Measurements from ENCODE around the gene PLEKHA7.

The PLEKHA7 gene

DNA sequence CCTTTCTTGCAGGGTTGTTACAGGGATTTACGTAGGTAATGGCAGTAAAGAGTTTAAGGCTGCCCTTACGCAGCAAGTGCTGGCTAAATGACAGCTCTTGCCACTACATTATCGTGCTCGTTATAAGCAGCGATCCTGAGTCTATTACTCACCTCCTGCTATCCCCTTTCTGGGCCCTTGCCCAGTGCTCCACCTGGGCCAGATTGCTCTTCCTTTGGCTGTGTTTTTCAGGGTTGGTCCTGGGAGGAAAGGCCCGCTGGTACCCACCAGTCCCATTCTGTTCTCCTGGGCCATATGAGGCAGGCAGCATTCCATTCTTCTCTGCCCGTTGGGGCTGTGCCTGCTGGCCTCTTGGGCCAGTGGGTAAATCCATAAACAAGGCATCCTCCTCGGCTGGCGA, 188.2 kb downstream of the PLEKHA7 start:
- no peak for DNase-seq (ENCODE audit: low read depth in 2 of 2)
- no peak overlapping the region for H3K4me3 ChIP-seq (replicated peaks in 1 of 2; ENCODE audit: low read depth in 2 of 2, low read length in 2 of 2)
- TF ChIP-seq, protein P1, sequence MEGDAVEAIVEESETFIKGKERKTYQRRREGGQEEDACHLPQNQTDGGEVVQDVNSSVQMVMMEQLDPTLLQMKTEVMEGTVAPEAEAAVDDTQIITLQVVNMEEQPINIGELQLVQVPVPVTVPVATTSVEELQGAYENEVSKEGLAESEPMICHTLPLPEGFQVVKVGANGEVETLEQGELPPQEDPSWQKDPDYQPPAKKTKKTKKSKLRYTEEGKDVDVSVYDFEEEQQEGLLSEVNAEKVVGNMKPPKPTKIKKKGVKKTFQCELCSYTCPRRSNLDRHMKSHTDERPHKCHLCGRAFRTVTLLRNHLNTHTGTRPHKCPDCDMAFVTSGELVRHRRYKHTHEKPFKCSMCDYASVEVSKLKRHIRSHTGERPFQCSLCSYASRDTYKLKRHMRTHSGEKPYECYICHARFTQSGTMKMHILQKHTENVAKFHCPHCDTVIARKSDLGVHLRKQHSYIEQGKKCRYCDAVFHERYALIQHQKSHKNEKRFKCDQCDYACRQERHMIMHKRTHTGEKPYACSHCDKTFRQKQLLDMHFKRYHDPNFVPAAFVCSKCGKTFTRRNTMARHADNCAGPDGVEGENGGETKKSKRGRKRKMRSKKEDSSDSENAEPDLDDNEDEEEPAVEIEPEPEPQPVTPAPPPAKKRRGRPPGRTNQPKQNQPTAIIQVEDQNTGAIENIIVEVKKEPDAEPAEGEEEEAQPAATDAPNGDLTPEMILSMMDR (IDR thresholded peaks at IDR 0.05; ENCODE audit: low read depth, low read length) = no peak

DNA sequence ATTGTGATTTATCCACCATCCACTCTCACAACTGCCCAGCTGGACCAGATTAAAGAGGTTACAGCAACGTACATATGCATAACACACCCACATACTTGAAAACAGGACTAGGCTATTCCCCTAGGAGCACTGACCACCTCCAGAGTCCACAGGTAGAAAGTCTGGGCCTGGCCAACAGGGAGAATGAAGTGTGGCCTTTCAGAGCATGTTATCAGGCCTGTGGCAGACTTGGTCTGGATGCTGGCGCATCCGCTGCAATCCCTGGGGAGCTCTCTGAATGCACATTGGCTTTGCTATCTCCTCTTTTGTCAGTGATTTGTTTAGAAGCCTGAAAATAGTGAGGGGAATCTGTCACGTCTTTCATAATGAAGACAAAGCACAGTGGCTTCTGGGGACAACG, 189.1 kb downstream of the PLEKHA7 start:
- no peak overlapping the region for H3K4me3 ChIP-seq (replicated peaks in 1 of 2; ENCODE audit: low read depth in 2 of 2, low read length in 2 of 2)
- DNase-seq (ENCODE audit: low read depth in 2 of 2) = no peak
- TF ChIP-seq, protein P1 (IDR thresholded peaks at IDR 0.05; ENCODE audit: low read depth, low read length) = no peak

DNA sequence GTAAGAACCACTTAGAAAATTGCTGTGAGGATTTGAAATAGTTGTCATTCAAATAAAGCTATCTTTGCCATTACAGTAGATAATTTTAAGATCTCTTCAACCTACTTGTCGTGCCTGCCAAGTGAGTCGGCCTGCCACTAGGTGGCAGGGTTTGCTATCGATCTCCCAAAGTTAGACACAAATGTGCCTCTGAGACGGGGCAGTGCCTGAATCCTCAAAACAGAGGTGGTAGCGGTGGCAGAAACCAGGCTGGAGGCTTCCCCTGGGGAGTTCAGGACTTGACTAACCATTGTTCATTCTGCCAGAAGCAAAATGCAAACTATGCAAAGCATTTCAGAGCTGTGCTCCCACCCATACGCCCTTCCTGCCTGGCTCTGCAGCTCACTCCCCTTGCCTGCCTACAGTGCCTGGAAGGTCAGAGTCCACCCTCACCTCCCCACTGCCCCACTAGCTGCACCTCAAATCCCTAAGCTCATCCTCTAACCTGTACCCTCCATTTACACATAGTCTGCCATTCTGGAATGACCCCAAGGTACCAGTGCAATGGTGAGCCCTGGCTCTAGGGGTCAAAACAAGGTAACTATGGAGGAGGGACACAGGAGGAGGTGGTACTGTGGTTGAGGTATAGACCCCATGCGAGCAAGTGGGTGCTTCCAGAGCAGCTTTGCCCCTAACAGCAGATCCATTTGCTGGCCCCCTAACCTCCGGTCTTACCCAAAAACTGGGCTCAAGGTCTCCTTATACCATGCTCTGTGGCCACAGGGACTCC, 193.7 kb downstream of the PLEKHA7 start:
- TF ChIP-seq, protein P1 (IDR thresholded peaks at IDR 0.05; ENCODE audit: low read depth, low read length) = peak; percentile 88
- H3K4me3 ChIP-seq (replicated peaks in 1 of 2; ENCODE audit: low read depth in 2 of 2, low read length in 2 of 2) = no peak overlapping the region
- peak; percentile 84 to 87 for DNase-seq (ENCODE audit: low read depth in 2 of 2)

DNA sequence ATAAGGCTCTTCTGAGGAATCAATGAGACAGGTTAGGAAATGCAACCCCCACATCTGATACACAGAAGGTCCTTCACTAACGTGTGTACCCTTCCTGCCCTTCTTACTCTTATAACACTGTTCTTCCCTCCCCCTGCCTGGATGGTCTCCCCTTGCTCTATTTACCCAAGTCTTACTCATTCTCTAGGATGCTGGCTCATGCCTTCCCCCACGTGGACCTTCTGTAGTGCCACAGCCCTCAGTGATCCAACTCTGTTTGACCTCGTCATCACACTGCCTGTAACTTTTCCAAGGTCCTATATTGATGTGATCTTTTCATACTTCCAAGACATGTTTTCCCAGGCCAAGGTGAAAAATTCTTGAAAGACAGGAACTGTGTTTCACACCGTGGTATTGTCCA, 195.9 kb downstream of the PLEKHA7 start:
- no peak overlapping the region for H3K4me3 ChIP-seq (replicated peaks in 1 of 2; ENCODE audit: low read depth in 2 of 2, low read length in 2 of 2)
- TF ChIP-seq, protein P1 (IDR thresholded peaks at IDR 0.05; ENCODE audit: low read depth, low read length) = no peak
- DNase-seq (ENCODE audit: low read depth in 2 of 2) = peak in 1 of 2 donors; percentile 22

DNA sequence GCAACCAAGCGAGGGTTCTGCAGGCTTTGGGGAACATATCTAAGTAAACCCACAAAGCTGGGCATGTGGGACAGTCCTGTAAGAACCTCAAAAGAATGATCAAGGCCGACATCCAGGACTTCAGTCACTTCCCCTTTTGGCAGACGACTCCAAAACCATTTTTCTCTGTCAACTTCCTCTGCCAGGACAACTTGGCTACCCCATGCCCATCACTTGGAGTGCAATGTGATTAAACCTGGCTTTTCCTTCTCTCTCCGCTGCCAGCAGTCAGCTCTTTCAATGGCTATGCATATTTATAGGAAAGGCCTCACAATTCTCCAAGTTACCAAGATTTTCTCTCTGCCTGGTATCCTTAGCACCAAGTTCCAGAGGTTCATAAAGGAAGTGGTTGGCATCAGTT, 196.9 kb downstream of the PLEKHA7 start:
- DNase-seq (ENCODE audit: low read depth in 2 of 2) = no peak
- TF ChIP-seq, protein P1 (IDR thresholded peaks at IDR 0.05; ENCODE audit: low read depth, low read length) = no peak
- no peak overlapping the region for H3K4me3 ChIP-seq (replicated peaks in 1 of 2; ENCODE audit: low read depth in 2 of 2, low read length in 2 of 2)

DNA sequence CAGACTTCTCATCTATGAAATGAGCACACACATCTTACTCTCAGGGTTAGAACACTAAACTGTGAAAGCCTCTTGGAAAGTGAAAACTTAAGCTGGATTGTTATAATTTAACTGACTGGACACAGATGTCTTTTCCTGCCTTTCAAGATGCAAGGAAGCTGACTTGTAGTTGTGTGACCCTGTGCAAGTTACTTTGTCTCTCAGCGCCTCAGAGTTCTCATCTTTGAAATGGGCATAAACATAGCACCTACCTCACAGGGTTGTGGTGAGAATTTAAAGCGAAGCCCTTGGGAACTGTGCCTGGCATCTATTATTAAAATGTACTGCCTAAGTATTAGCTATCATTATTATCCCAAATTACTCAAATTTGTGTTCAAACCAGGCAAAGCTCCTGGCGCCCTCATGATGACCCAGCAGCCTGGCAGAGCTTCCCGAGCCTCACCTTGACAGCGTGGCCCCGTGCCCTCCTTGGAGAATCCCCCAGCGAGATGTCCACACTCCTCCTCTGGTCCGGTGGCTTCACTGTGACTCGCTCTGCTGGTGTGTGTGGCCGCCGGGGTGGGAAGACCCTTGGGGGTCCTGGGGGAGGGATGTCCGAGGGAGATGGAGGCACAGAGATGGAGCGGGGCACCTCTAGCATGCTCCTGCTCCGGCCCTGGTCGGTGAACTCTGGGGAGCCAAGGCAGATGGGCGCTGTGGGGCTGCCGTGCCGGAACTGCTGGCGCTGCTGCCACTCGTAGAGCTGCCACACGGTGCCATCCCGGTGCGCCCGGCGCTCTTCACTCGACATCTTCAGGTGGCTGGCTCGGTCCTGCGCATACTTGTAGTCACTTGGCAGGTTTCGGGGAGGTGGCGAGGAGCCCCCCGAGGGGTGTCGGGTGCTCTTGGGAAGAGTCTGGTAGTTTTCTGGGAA, 197.6 kb downstream of the PLEKHA7 start:
- TF ChIP-seq, protein P1 (IDR thresholded peaks at IDR 0.05; ENCODE audit: low read depth, low read length) = no peak
- no peak for DNase-seq (ENCODE audit: low read depth in 2 of 2)
- no peak overlapping the region for H3K4me3 ChIP-seq (replicated peaks in 1 of 2; ENCODE audit: low read depth in 2 of 2, low read length in 2 of 2)
